ENCODE results near the gene SMIM36.
"Not testable (repeated sequence)": the region's sequence is repeated elsewhere in the genome, so short reads cannot be mapped to it uniquely, and the experiment has no call there.

The SMIM36 gene

GRCh38 chr17:55417411-55418268, 93.6 kb downstream of the SMIM36 start:
- DNase-seq (ENCODE audit: extremely low read depth in 1 of 2, low read depth in 1 of 2): no peak

GRCh38 chr17:55416470-55417052, 94.7 kb downstream of the SMIM36 start:
- DNase-seq (ENCODE audit: extremely low read depth in 1 of 2, low read depth in 1 of 2): no peak

- DNase-seq (ENCODE audit: extremely low read depth in 1 of 2, low read depth in 1 of 2): no peak
Observed at GRCh38 chr17:55416000-55416399, 95.3 kb downstream of the SMIM36 start.

- no peak for DNase-seq (ENCODE audit: extremely low read depth in 1 of 2, low read depth in 1 of 2)
Observed at GRCh38 chr17:55414983-55415382, 96.3 kb downstream of the SMIM36 start.

- DNase-seq (ENCODE audit: extremely low read depth in 1 of 2, low read depth in 1 of 2): no peak
Observed at GRCh38 chr17:55413825-55414489, 97.3 kb downstream of the SMIM36 start.

GRCh38 chr17:55411463-55411855, 99.8 kb downstream of the SMIM36 start:
- no peak for DNase-seq (ENCODE audit: extremely low read depth in 1 of 2, low read depth in 1 of 2)

- no peak for DNase-seq (ENCODE audit: extremely low read depth in 1 of 2, low read depth in 1 of 2)
Observed at GRCh38 chr17:55410722-55411462, 100.4 kb downstream of the SMIM36 start.

- DNase-seq (ENCODE audit: extremely low read depth in 1 of 2, low read depth in 1 of 2): no peak
Observed at GRCh38 chr17:55409030-55409800, 102.0 kb downstream of the SMIM36 start.

GRCh38 chr17:55407641-55408566, 103.3 kb downstream of the SMIM36 start:
- DNase-seq (ENCODE audit: extremely low read depth in 1 of 2, low read depth in 1 of 2): no peak

GRCh38 chr17:55405600-55405999, 105.7 kb downstream of the SMIM36 start:
- no peak for DNase-seq (ENCODE audit: extremely low read depth in 1 of 2, low read depth in 1 of 2)

- DNase-seq (ENCODE audit: extremely low read depth in 1 of 2, low read depth in 1 of 2): not testable (repeated sequence)
Observed at GRCh38 chr17:55404197-55404596, 107.1 kb downstream of the SMIM36 start.

- no peak for DNase-seq (ENCODE audit: extremely low read depth in 1 of 2, low read depth in 1 of 2)
Observed at GRCh38 chr17:55402374-55402773, 108.9 kb downstream of the SMIM36 start.

Data from activated CD8-positive, alpha-beta memory T cell treated with anti-CD3 and anti-CD28 coated beads for 1 hour (primary cell).